Sigmoid colon (tissue), 4 donors: Measurements from ENCODE around the gene HMG20A.

ENCODE experiments used
- EP300 ChIP-seq, 4 donors: sonication (generic); formaldehyde crosslinking; IDR thresholded peaks; one replicate each; pipeline ENCODE4 v1.6.1; 2017; ENCODE audit warnings: antibody characterized with exemption in 4 of 4
- POLR2A ChIP-seq, 2 donors: fragments of 450-650 bp; IDR thresholded peaks; one replicate each; pipeline ENCODE4 v1.6.1; 2016; ENCODE audit warnings: antibody characterized with exemption in 2 of 2, mild to moderate bottlenecking in 2 of 2, moderate library complexity in 2 of 2
- POLR2AphosphoS5 ChIP-seq, 4 donors: sonication (generic); formaldehyde crosslinking; IDR thresholded peaks; one replicate each; pipeline ENCODE4 v1.6.1; 2017; ENCODE audit warnings: antibody characterized with exemption in 4 of 4
- TF ChIP-seq, protein P1 (sequence below), 4 experiments: fragments of 450-650 bp in 3 of 4; fragments of 200-600 bp in 1 of 4; IDR thresholded peaks; one replicate each; pipeline ENCODE4 v1.5.1; 2016 to 2019; ENCODE audit warnings: antibody characterized with exemption in 4 of 4, mild to moderate bottlenecking in 3 of 4, moderate library complexity in 2 of 4

DNA sequence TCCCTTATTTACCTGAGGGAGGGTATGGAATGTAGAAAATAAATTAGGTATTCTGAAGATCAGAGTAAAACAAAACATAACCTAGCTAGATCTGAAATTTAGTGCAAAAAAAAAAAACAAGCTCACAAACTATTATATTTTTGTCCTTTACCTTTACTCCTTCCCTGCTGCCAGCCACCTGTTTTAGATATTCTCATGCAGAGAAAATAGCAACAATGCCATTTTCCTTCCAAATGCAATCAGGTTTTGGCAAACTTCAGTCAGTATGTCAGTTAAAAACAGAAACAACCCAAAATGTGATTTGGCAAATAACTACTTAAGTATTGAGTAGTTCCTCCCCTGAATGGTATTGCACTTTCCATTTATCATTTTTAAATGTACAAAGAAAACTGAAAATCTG lies 36.6 kb upstream of the HMG20A start:
- TF ChIP-seq EP300 (IDR thresholded peaks at IDR 0.05) = no peak
- TF ChIP-seq, protein P1, sequence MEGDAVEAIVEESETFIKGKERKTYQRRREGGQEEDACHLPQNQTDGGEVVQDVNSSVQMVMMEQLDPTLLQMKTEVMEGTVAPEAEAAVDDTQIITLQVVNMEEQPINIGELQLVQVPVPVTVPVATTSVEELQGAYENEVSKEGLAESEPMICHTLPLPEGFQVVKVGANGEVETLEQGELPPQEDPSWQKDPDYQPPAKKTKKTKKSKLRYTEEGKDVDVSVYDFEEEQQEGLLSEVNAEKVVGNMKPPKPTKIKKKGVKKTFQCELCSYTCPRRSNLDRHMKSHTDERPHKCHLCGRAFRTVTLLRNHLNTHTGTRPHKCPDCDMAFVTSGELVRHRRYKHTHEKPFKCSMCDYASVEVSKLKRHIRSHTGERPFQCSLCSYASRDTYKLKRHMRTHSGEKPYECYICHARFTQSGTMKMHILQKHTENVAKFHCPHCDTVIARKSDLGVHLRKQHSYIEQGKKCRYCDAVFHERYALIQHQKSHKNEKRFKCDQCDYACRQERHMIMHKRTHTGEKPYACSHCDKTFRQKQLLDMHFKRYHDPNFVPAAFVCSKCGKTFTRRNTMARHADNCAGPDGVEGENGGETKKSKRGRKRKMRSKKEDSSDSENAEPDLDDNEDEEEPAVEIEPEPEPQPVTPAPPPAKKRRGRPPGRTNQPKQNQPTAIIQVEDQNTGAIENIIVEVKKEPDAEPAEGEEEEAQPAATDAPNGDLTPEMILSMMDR (IDR thresholded peaks at IDR 0.05) = no peak
- TF ChIP-seq POLR2AphosphoS5 (IDR thresholded peaks at IDR 0.05) = no peak
- no peak for TF ChIP-seq POLR2A (IDR thresholded peaks at IDR 0.05)
